K562 (cell line): ENCODE measurements around the gene NCKAP1. TPM values are rescaled to one million over a fixed set of nuclear protein-coding genes. Genes with fewer than 3 reads are reported as not detected.

Experiments used
- CEBPG ChIP-seq, 3 experiments: fragments of 200-800 bp in 1 of 3; sonication (Bioruptor generic) in 1 of 3; sonication (generic) in 1 of 3; formaldehyde crosslinking in 1 of 3; IDR thresholded peaks in 2 of 3; conservative IDR thresholded peaks in 1 of 3; 2 replicates each; pipeline versions ENCODE4 v1.6.1 to v1.8.0; 2016 to 2022; ENCODE audit warnings: missing compliant biosample characterization in 2 of 3, missing genetic modification characterization in 2 of 3, mild to moderate bottlenecking in 1 of 3, missing genetic modification reagents in 1 of 3
- FOS ChIP-seq: IDR thresholded peaks from 3 replicates; pipeline ENCODE4 v1.6.1; 2011; ENCODE audit not compliant: insufficient read length; ENCODE audit errors: extremely low read depth
- HMGXB4 ChIP-seq: sonication (generic); formaldehyde crosslinking; IDR thresholded peaks from 2 replicates; pipeline ENCODE4 v1.8.1; 2023; ENCODE audit warnings: mild to moderate bottlenecking, missing genetic modification reagents
- IRF9 ChIP-seq: fragments of 450-650 bp; IDR thresholded peaks from 2 replicates; pipeline ENCODE4 v1.6.1; 2016; ENCODE audit warnings: missing biosample characterization, missing genetic modification characterization
- MCM5 ChIP-seq: fragments of 450-650 bp; IDR thresholded peaks from 2 replicates; pipeline ENCODE4 v1.6.1; 2016; ENCODE audit warnings: low read depth
- MNT ChIP-seq, 2 experiments: fragments of 450-650 bp; conservative IDR thresholded peaks; 2 replicates each; pipeline ENCODE4 v1.6.1; 2017; ENCODE audit warnings: mild to moderate bottlenecking in 2 of 2, moderate library complexity in 2 of 2
- MYC ChIP-seq, 2 experiments: fragments of 250-450 bp in 1 of 2; sonication (Bioruptor Pico) in 1 of 2; IDR thresholded peaks; 2 replicates each; pipeline versions ENCODE4 v1.5.1 to v1.6.1; 2012 to 2021; ENCODE audit warnings: low read depth in 2 of 2, borderline replicate concordance in 1 of 2, improper control_type of control experiment in 1 of 2, low read length in 1 of 2, mild to moderate bottlenecking in 1 of 2, moderate library complexity in 1 of 2
- NRF1 ChIP-seq, 2 experiments: fragments of 450-650 bp; IDR thresholded peaks in 1 of 2; conservative IDR thresholded peaks in 1 of 2; 2 replicates each; pipeline ENCODE4 v1.6.1; 2014; ENCODE audit warnings: mild to moderate bottlenecking in 2 of 2
- PHB ChIP-seq: fragments of 250-450 bp; sonication (Bioruptor Pico); IDR thresholded peaks from 2 replicates; pipeline ENCODE4 v1.5.0; 2021
- YY1 ChIP-seq, 3 experiments: IDR thresholded peaks; 2 replicates each; pipeline ENCODE4 v1.6.1; 2011; ENCODE audit warnings: low read length in 2 of 3, mild to moderate bottlenecking in 2 of 3, moderate library complexity in 2 of 3, borderline replicate concordance in 1 of 3, control low read depth in 1 of 3, low read depth in 1 of 3; ENCODE audit not compliant: insufficient read depth in 3 of 3, insufficient replicate concordance in 2 of 3, control insufficient read depth in 1 of 3, insufficient read length in 1 of 3; ENCODE audit errors: extremely low read depth in 1 of 3
- ZBTB17 ChIP-seq: fragments of 450-650 bp; formaldehyde crosslinking; IDR thresholded peaks from 2 replicates; pipeline ENCODE4 v1.4.0; 2020; ENCODE audit warnings: mild to moderate bottlenecking
- ZNF24 ChIP-seq: fragments of 450-650 bp; IDR thresholded peaks from 2 replicates; pipeline ENCODE4 v1.6.1; 2016
- ZNF395 ChIP-seq: fragments of 200-800 bp; sonication (Bioruptor generic); IDR thresholded peaks from 2 replicates; pipeline ENCODE4 v1.6.1; 2017; ENCODE audit warnings: missing genetic modification characterization, missing compliant biosample characterization
- ZNF668 ChIP-seq: fragments of 250-450 bp; sonication (Bioruptor Pico); IDR thresholded peaks from 2 replicates; pipeline ENCODE4 v1.8.0; 2022; ENCODE audit warnings: mild to moderate bottlenecking, inconsistent platforms
- polyA plus RNA-seq, 8 experiments: library from polyadenylated mRNA; depleted of rRNA in 4 of 8; stranded (reverse) in 5 of 8; unstranded in 3 of 8; fragments of >200 nt; fragmentation: Nextera tagmentation in 2 of 8; fragmentation: Illumina TruSeq in 1 of 8; extraction: Ambion mirVana in 2 of 8; extraction: Trizol in 1 of 8; gene quantifications; 2 replicates each; pipeline versions ENCODE4 v1.2.1 to v1.2.3, GENCODE V29; 2011 to 2014; ENCODE audit warnings: inconsistent platforms in 1 of 8, missing spikeins in 1 of 8
- total RNA-seq, 7 experiments: library from RNA; depleted of rRNA in 6 of 7; stranded (reverse); fragments of >200 nt in 6 of 7; fragmentation: Illumina TruSeq in 2 of 7; extraction: Trizol in 2 of 7; gene quantifications; 2 replicates each; pipeline versions ENCODE4 v1.2.1 to v1.2.3, GENCODE V29; 2011 to 2021; ENCODE audit warnings: low replicate concordance in 1 of 7
- TF ChIP-seq, protein P1 (sequence below), 3 experiments: fragments of 200-800 bp in 1 of 3; sonication (Bioruptor generic) in 1 of 3; sonication (generic) in 1 of 3; formaldehyde crosslinking in 1 of 3; IDR thresholded peaks; 2 replicates each; pipeline versions ENCODE4 v1.6.1 to v1.8.0; 2016 to 2022; ENCODE audit warnings: mild to moderate bottlenecking in 2 of 3, missing compliant biosample characterization in 2 of 3, missing genetic modification characterization in 2 of 3, missing genetic modification reagents in 1 of 3
- TF ChIP-seq, protein P2 (sequence below): fragments of 250-450 bp; sonication (Bioruptor Pico); IDR thresholded peaks from 2 replicates; pipeline ENCODE4 v1.8.0; 2022; ENCODE audit warnings: inconsistent platforms, mild to moderate bottlenecking, moderate library complexity, borderline replicate concordance

Gene NCKAP1
- total and polyA plus RNA-seq, 9 of the 15 experiments (the other 6 are each of a cell fraction or from before 2014, with no cell fraction given): 34.0 to 153 (median 88.7) TPM

DNA sequence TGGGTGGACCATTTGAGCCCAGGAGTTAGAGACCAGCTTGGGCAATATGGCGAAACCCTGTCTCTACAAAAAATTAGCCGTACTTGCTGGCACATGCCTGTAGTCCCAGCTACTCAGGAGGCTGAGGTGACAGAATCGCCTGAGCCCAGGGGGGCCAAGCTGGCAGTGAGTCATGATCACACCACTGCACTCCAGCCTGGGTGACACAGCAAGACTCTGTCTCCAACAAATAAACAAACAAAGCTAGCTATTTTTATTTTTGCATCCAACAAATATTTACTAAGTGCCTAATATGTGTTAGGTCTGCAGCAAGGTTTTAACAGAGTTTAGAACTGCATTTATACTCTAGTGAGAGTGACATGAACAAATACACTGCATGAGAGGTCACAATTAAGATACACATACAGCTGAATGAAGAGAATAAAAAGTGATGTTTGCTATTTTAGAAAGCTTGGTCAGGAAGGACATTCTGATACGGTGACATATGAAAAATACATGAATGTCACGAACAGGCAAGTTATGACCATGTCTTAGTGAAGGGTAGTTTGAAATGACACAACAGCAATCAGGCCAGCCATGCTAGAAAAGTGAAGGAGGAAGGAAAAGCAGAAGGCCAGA is 88.6 kb downstream of the NCKAP1 start (continued):
- TF ChIP-seq, protein P1, sequence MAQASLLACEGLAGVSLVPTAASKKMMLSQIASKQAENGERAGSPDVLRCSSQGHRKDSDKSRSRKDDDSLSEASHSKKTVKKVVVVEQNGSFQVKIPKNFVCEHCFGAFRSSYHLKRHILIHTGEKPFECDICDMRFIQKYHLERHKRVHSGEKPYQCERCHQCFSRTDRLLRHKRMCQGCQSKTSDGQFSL (CRISPR knock-in tag; IDR thresholded peaks at IDR 0.05): no peak
- TF ChIP-seq, protein P1 (tag; IDR thresholded peaks at IDR 0.05): 0 out of 4 replicates have a peak, but pooled peaks of 1 of the 2 experiments have one; percentile 50
- TF ChIP-seq ZNF24: no peak
- no peak for TF ChIP-seq HMGXB4
- TF ChIP-seq PHB (CRISPR knock-in tag): no peak
- no peak for TF ChIP-seq MCM5
- TF ChIP-seq CEBPG (CRISPR knock-in tag; IDR thresholded peaks at IDR 0.05): no peak
- TF ChIP-seq CEBPG (tag; conservative IDR thresholded peaks at IDR 0.05 in 1 of 2, IDR thresholded peaks at IDR 0.05 in 1 of 2): peak in 1 of 2 experiments; percentile 47; a peak in 2 of 4 replicates
- peak in 1 of 2 experiments; percentile 56; a peak in 2 of 4 replicates for TF ChIP-seq MNT (conservative IDR thresholded peaks at IDR 0.05)
- TF ChIP-seq FOS: peak; percentile 50
- TF ChIP-seq NRF1 (conservative IDR thresholded peaks at IDR 0.05 in 1 of 2, IDR thresholded peaks at IDR 0.05 in 1 of 2): peak; percentile 36 to 41; a peak in 1 of 4 replicates
- TF ChIP-seq, protein P2, sequence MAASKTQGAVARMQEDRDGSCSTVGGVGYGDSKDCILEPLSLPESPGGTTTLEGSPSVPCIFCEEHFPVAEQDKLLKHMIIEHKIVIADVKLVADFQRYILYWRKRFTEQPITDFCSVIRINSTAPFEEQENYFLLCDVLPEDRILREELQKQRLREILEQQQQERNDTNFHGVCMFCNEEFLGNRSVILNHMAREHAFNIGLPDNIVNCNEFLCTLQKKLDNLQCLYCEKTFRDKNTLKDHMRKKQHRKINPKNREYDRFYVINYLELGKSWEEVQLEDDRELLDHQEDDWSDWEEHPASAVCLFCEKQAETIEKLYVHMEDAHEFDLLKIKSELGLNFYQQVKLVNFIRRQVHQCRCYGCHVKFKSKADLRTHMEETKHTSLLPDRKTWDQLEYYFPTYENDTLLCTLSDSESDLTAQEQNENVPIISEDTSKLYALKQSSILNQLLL (CRISPR knock-in tag): no peak
- TF ChIP-seq ZNF668 (CRISPR knock-in tag): no peak
- no peak for TF ChIP-seq MYC (IDR thresholded peaks at IDR 0.05; ENCODE audit: low read depth, low read length)
- no peak for TF ChIP-seq MYC (CRISPR knock-in tag; IDR thresholded peaks at IDR 0.05; ENCODE audit: borderline replicate concordance, low read depth)
- TF ChIP-seq YY1 (IDR thresholded peaks at IDR 0.05; ENCODE audit: borderline replicate concordance in 1 of 3, control insufficient read depth in 1 of 3, extremely low read depth in 1 of 3, insufficient read depth in 3 of 3, insufficient read length in 1 of 3, insufficient replicate concordance in 2 of 3, low read depth in 1 of 3, low read length in 2 of 3): peak in 1 of 3 experiments; percentile 49
- TF ChIP-seq IRF9: no peak
- peak; percentile 68 for TF ChIP-seq ZNF395
- peak; percentile 10; the same call in 1 of the 2 replicates for TF ChIP-seq ZBTB17
